ENCODE data around the gene KLF1. TPM values are rescaled to one million over a fixed set of nuclear protein-coding genes. Genes with fewer than 3 reads are reported as not detected.

The KLF1 gene
- total and polyA plus RNA-seq, 10 donors, result 0.13 to 13.0 (median 0.67) TPM; not detected in 1

DNA sequence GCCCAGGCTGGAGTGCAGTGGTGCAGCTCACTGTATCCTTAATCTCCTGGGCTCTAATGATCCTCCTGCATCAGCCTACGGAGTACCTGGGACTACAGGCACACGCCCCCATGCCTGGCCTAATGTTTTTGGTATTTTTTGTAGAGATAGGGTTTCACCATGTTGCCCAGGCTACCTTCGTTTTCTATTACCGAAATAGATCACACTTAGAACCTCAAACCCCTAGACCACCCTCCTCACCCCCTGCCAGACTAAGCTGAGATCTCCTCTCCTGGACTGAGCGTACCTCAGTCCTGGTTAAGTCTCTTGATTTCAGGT is 391 bp downstream of the KLF1 start:
- TF ChIP-seq, protein P1, sequence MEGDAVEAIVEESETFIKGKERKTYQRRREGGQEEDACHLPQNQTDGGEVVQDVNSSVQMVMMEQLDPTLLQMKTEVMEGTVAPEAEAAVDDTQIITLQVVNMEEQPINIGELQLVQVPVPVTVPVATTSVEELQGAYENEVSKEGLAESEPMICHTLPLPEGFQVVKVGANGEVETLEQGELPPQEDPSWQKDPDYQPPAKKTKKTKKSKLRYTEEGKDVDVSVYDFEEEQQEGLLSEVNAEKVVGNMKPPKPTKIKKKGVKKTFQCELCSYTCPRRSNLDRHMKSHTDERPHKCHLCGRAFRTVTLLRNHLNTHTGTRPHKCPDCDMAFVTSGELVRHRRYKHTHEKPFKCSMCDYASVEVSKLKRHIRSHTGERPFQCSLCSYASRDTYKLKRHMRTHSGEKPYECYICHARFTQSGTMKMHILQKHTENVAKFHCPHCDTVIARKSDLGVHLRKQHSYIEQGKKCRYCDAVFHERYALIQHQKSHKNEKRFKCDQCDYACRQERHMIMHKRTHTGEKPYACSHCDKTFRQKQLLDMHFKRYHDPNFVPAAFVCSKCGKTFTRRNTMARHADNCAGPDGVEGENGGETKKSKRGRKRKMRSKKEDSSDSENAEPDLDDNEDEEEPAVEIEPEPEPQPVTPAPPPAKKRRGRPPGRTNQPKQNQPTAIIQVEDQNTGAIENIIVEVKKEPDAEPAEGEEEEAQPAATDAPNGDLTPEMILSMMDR (IDR thresholded peaks at IDR 0.05 in 8 of 11, conservative IDR thresholded peaks at IDR 0.05 in 3 of 11), result no peak
- TF ChIP-seq POLR2A (IDR thresholded peaks at IDR 0.05), result no peak
- Histone ChIP-seq H3K27me3 (replicated peaks in 1 of 7) (peaks cover 0 to 31% (median 16%) of the 10 kb centered on the region in 7 donors), H3K27ac (no peak overlapping the region), H3K36me3 (no peaks in the 10 kb centered on the region), H3K9me3 (peaks cover 0 to 28% (median 10%) of the 10 kb centered on the region in 8 donors), H3K4me1 (peaks cover 8 to 64% (median 36%) of the 10 kb centered on the region in 6 donors), H3K4me3 (no peak overlapping the region)
- no peak for DNase-seq
- intact Hi-C loops (cut with DNase I; ENCODE audit: low total_unique reads), result loop anchor here (10.0 kb wide), 1 partner anchor 78 kb away; the partner anchor contains the start of gene DAND5
- WGBS, 5 donors, result 78 to 92% (median 84%) methylated on average over 5 of the region's 5 CpGs

DNA sequence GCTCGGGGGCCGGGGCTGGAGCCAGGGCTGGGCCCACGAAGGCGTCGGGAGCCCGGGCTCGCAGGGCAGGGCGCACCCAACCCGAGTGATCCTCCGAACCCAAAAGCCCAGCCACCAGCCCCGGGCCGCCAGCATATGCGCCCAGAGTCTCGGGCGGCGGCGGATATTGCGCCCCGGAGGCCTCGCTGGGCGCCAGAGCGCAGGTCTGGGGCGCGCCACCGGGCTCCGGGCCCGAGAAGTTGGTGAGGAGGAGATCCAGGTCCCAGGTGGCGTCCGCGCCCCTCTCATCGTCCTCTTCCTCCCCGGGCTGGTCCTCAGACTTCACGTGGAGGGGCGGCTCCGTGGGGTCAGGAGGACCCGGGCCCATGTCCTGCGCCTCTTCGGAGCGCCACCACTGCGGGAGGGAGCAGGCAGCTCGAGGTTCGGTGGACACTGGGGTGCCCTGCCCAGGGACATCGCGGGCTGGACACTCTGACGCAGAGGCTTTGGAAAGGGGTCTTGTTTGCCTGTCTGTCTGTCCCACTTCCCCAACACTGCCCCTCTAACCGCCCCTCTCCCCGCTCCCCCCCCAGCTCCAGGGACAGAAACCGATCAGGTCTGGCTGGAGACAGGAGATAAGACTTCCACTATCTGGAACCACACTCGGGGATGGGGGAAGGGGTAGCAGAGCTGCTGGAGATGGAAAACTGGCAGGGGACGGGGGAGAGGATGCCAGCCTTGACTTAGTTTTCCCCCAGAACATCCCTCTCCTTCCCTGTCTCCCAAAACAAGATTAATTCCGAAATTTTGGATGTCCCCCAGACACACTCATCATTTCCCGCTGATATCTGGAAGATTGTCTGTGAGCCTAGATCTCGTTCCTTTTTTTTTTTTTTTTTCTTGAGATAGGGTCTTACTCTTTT is 1.0 kb downstream of the KLF1 start:
- no peak for DNase-seq
- WGBS, 5 donors, result 9 to 40% (median 11%) methylated on average over 9 to 53 of the region's 53 CpGs
- peaks cover 0 to 31% (median 16%) of the 10 kb centered on the region in 7 donors for H3K27me3 ChIP-seq (replicated peaks in 1 of 7)
- no peak for TF ChIP-seq POLR2AphosphoS5 (IDR thresholded peaks at IDR 0.05)
- TF ChIP-seq, protein P1 (IDR thresholded peaks at IDR 0.05 in 8 of 11, conservative IDR thresholded peaks at IDR 0.05 in 3 of 11), result peak in 1 of 11 experiments; percentile 13
- intact Hi-C loops (cut with DNase I; ENCODE audit: low total_unique reads), result loop anchor here (10.0 kb wide), 1 partner anchor 79 kb away; the partner anchor contains the start of gene DAND5
- peak overlapping the region; percentile 32 to 76 (median 46) for H3K4me3 ChIP-seq
- no peaks in the 10 kb centered on the region for H3K36me3 ChIP-seq
- peaks cover 4 to 65% (median 32%) of the 10 kb centered on the region in 6 donors for H3K4me1 ChIP-seq
- H3K9me3 ChIP-seq, result peaks cover 0 to 28% (median 10%) of the 10 kb centered on the region in 8 donors
- H3K27ac ChIP-seq, result peak overlapping the region in 7 of 8 donors; percentile 29 to 94 (median 71)

DNA sequence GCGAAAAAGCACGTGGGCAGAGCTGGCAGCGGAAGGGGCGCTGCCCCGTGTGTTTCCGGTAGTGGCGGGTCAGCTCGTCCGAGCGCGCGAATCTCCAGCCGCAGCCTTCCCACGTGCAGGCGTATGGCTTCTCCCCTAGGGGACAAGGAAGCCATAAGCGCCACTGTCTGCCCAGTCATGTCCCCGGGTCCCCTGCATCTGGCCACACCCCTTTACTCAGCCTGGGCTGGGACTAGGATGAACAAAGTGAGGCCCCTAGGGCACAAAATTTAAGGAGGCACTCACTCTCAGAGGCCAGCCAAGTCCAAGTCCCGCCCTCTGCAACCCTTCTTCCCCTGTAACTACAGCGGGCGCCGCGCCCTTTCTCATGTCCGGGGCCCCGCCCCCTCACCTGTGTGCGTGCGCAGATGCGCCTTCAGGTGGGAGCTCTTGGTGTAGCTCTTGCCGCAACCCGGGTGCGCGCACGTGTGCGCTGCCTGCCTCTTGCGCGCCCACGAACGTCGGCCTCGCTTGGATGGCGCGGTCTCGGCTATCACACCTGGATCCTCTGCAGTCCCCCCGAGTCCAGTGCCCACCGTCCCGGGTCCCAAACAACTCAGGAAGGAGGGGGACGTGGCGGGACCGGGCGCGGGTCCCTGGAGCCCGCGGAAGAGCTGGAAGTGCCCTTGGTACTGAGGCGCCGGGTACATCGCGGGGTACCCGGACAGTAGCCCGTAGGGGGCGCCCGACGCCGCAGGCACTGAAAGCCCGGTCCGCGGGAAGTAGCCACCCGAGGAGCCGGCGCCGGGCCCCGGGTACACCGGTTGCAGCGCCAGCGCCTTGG is 1.9 kb downstream of the KLF1 start:
- peak overlapping the region; percentile 32 to 76 (median 46) for H3K4me3 ChIP-seq
- H3K36me3 ChIP-seq, result no peaks in the 10 kb centered on the region
- intact Hi-C loops (cut with DNase I; ENCODE audit: low total_unique reads), result loop anchor here (10.0 kb wide), 1 partner anchor 80 kb away; the partner anchor contains the start of gene DAND5
- TF ChIP-seq, protein P1 (IDR thresholded peaks at IDR 0.05 in 8 of 11, conservative IDR thresholded peaks at IDR 0.05 in 3 of 11), result peak; percentile 31 to 88 (median 67)
- TF ChIP-seq POLR2A (IDR thresholded peaks at IDR 0.05) (no peak), POLR2AphosphoS5 (IDR thresholded peaks at IDR 0.05) (peak; percentile 23 to 72 (median 71))
- peaks cover 0 to 28% (median 10%) of the 10 kb centered on the region in 8 donors for H3K9me3 ChIP-seq
- 1 to 4% (median 1%) methylated on average over 39 to 73 of the region's 73 CpGs for WGBS, 5 donors
- peak; percentile 96 for DNase-seq
- H3K27ac ChIP-seq, result peak overlapping the region in 7 of 8 donors; percentile 29 to 94 (median 71)
- H3K27me3 ChIP-seq (replicated peaks in 1 of 7), result peaks cover 0 to 31% (median 16%) of the 10 kb centered on the region in 7 donors
- H3K4me1 ChIP-seq, result peaks cover 11 to 67% (median 36%) of the 10 kb centered on the region in 6 donors
